GM12873 (cell line): ENCODE data around the gene ACTN4.

Experiments used
- CTCF ChIP-seq: IDR thresholded peaks from 2 replicates; pipeline ENCODE4 v1.5.1; 2012; ENCODE audit warnings: low read depth, mild to moderate bottlenecking, moderate library complexity, low read length, control low read depth; ENCODE audit not compliant: insufficient read depth; ENCODE audit errors: missing control alignments

The ACTN4 gene

GRCh38 chr19:38740932-38741331, 93.5 kb downstream of the ACTN4 start:
- TF ChIP-seq CTCF, result no peak

- TF ChIP-seq CTCF, result no peak
Measured at GRCh38 chr19:38741670-38742069, 94.2 kb downstream of the ACTN4 start.

- TF ChIP-seq CTCF, result no peak
Measured at GRCh38 chr19:38742296-38742695, 94.8 kb downstream of the ACTN4 start.

- TF ChIP-seq CTCF, result no peak
Measured at GRCh38 chr19:38742906-38743305, 95.5 kb downstream of the ACTN4 start.

GRCh38 chr19:38743394-38744297, 96.2 kb downstream of the ACTN4 start:
- no peak for TF ChIP-seq CTCF

GRCh38 chr19:38744298-38744681, 96.8 kb downstream of the ACTN4 start, which contains the start of gene CAPN12:
Gene CAPN12 (minus strand): TSS chr19:38744474. CDS start chr19:38744165, 309 bp downstream.
- no peak for TF ChIP-seq CTCF

GRCh38 chr19:38744874-38745273, 97.4 kb downstream of the ACTN4 start:
- no peak for TF ChIP-seq CTCF
